ENCODE data around the gene ZC3H7A.

Gene ZC3H7A, protein sequence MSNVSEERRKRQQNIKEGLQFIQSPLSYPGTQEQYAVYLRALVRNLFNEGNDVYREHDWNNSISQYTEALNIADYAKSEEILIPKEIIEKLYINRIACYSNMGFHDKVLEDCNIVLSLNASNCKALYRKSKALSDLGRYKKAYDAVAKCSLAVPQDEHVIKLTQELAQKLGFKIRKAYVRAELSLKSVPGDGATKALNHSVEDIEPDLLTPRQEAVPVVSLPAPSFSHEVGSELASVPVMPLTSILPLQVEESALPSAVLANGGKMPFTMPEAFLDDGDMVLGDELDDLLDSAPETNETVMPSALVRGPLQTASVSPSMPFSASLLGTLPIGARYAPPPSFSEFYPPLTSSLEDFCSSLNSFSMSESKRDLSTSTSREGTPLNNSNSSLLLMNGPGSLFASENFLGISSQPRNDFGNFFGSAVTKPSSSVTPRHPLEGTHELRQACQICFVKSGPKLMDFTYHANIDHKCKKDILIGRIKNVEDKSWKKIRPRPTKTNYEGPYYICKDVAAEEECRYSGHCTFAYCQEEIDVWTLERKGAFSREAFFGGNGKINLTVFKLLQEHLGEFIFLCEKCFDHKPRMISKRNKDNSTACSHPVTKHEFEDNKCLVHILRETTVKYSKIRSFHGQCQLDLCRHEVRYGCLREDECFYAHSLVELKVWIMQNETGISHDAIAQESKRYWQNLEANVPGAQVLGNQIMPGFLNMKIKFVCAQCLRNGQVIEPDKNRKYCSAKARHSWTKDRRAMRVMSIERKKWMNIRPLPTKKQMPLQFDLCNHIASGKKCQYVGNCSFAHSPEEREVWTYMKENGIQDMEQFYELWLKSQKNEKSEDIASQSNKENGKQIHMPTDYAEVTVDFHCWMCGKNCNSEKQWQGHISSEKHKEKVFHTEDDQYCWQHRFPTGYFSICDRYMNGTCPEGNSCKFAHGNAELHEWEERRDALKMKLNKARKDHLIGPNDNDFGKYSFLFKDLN

DNA sequence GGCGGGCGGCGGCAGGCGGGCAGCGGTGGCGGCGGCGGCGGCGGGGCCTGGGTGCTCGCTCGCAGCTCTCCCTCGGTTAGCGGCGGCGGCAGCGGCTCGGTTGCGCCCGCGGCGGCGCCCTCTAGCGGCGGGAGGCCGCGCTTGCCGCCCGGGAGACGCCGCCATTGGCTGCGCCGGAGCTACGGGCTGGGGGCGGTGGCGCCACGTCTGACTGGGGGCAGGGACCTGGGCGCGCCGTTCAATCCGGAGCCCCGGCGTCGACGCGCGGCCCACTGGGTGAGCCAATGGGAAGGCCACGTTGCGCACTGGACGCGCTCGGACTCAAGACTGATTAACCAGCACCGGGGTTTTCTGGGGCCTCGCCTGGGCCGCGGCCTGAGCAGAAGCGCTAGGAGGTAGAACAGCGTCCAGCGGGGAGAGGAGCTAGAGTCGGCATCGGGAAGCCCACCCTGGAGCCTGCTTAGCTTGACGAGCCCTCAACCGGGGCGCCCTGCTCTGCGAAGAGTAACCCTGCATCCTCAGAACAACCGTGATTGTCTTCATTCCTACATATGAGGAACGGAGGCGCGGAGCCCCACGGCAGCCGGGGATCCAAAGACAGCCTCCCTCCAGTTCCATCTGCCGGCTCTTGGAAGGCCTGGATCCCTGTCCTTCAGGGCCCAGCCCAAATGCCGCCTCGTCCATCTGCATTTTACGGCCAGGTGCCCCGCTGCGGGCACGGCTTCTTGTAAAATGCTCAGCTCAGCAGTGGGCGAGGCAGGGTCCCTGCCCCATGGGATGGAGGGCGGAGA, at the start of gene ZC3H7A:
TSS of gene ZC3H7A (minus strand) at position 93 of the 791 bp plus-strand sequence. CDS start 14,904 bp downstream, outside the sequence.
- Histone ChIP-seq H3K4me3 (peak within 1 kb of the TSS; percentile 87 to 92), H3K27ac (peak within 1 kb of the TSS; percentile 96 to 97), H3K9me3 (no peaks in the 10 kb centered on the region), H3K27me3 (no peaks in the 10 kb centered on the region), H3K36me3 (no peaks in the 10 kb centered on the region), H3K4me1 (peaks cover 0 to 65% (median 50%) of the 10 kb centered on the region in 4 donors)
- DNase-seq: peak; percentile 96 to 98
- intact Hi-C loops (cut with DNase I; ENCODE audit: low total_unique reads): loop anchor here (1.0 kb wide), 1 partner anchor 55 kb away; the partner anchor contains the start of gene TXNDC11
- TF ChIP-seq, protein P1, sequence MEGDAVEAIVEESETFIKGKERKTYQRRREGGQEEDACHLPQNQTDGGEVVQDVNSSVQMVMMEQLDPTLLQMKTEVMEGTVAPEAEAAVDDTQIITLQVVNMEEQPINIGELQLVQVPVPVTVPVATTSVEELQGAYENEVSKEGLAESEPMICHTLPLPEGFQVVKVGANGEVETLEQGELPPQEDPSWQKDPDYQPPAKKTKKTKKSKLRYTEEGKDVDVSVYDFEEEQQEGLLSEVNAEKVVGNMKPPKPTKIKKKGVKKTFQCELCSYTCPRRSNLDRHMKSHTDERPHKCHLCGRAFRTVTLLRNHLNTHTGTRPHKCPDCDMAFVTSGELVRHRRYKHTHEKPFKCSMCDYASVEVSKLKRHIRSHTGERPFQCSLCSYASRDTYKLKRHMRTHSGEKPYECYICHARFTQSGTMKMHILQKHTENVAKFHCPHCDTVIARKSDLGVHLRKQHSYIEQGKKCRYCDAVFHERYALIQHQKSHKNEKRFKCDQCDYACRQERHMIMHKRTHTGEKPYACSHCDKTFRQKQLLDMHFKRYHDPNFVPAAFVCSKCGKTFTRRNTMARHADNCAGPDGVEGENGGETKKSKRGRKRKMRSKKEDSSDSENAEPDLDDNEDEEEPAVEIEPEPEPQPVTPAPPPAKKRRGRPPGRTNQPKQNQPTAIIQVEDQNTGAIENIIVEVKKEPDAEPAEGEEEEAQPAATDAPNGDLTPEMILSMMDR (IDR thresholded peaks at IDR 0.05): peak; percentile 72 to 99

DNA sequence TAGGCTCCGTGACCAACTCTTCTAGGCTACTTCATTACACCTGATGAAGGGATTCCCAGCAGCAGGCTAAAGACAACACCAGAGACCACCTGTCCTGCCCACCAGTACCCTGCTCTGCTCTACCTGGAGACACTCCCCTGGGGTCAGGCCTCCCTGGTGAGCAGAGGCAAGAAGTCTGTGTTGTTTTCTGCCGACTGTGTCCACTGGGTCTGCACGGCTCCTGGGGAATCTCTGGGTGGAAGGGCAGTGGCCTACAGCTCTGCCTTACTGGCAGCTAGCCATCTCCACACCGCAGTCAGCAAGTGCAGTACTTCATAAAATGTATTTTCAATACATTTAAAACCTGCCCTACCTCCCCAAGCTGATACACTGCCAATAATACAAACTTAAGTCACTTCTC, 47.4 kb upstream of the ZC3H7A start:
- H3K27me3 ChIP-seq: no peaks in the 10 kb centered on the region
- intact Hi-C loops (cut with DNase I; ENCODE audit: low total_unique reads): loop anchor here (10.0 kb wide), 1 partner anchor 70 kb away; the partner anchor contains the start of gene GSPT1
- H3K36me3 ChIP-seq: peaks cover 87 to 97% (median 90%) of the 10 kb centered on the region in 3 donors
- no peaks in the 10 kb centered on the region for H3K9me3 ChIP-seq
- no peak overlapping the region for H3K4me3 ChIP-seq
- H3K27ac ChIP-seq: no peak overlapping the region
- TF ChIP-seq, protein P1 (IDR thresholded peaks at IDR 0.05): no peak
- DNase-seq: peak in 1 of 2 donors; percentile 38
- peaks cover 0 to 12% (median 2%) of the 10 kb centered on the region in 4 donors for H3K4me1 ChIP-seq

DNA sequence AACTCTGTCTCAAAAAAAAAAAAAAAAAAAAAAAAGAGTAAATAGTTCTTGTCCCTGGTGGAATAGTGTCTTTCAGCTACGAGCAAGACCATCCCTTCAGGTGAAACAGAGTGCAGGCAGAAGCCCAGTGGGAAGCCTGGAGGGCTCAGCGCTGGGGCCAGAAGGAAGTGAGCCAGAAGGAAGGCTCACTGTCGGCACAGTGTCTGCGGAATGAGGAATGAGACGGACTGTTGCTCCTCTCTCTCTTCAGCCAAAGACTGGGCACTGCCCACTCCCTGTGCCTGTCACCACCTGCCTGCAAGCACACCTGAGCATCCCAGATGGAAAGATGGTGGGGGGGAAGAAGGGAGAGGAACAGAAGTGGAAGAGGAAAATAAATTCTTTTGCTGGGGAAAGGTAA, 46.8 kb upstream of the ZC3H7A start:
- DNase-seq: peak in 1 of 2 donors; percentile 37
- H3K4me1 ChIP-seq: peaks cover 0 to 6% (median 1%) of the 10 kb centered on the region in 4 donors
- peaks cover 91 to 100% (median 94%) of the 10 kb centered on the region in 3 donors for H3K36me3 ChIP-seq
- H3K27ac ChIP-seq: no peak overlapping the region
- TF ChIP-seq, protein P1 (IDR thresholded peaks at IDR 0.05): no peak
- H3K9me3 ChIP-seq: no peaks in the 10 kb centered on the region
- no peak overlapping the region for H3K4me3 ChIP-seq
- intact Hi-C loops (cut with DNase I; ENCODE audit: low total_unique reads): loop anchor here (10.0 kb wide), 1 partner anchor 71 kb away; the partner anchor contains the start of gene GSPT1
- H3K27me3 ChIP-seq: no peaks in the 10 kb centered on the region

DNA sequence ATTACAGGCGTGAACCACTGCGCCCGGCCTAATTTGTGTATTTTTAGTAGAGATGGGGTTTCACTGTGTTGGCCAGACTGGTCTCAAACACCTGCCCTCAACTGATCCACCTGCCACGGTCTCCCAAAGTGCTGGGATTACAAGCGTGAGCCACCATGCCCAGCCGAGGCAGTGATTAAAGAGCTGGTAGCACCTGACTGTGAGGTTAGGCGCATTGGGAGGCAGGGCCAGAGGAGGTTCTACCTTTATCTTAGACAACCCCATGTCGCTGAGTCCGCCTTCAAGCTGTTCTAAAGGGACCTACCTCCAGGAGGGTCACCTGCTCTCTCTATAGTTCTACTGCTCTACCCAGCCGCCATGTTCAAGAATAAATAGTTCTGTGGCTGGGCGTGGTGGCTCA, 46.1 kb upstream of the ZC3H7A start:
- Histone ChIP-seq H3K36me3 (peaks cover 91 to 100% (median 94%) of the 10 kb centered on the region in 3 donors), H3K4me3 (no peak overlapping the region), H3K9me3 (no peaks in the 10 kb centered on the region), H3K27me3 (no peaks in the 10 kb centered on the region), H3K4me1 (peaks cover 0 to 3% (median 0%) of the 10 kb centered on the region in 4 donors), H3K27ac (no peak overlapping the region)
- TF ChIP-seq, protein P1 (IDR thresholded peaks at IDR 0.05): no peak
- intact Hi-C loops (cut with DNase I; ENCODE audit: low total_unique reads): loop anchor here (10.0 kb wide), 1 partner anchor 72 kb away; the partner anchor contains the start of gene GSPT1
- DNase-seq: peak in 1 of 2 donors; percentile 52

Measured in tibial artery (tissue), 4 donors.